Measurements from ENCODE around the gene DDX17.

- TF ChIP-seq POLR2A (IDR thresholded peaks at IDR 0.05) (no peak), CTCF (IDR thresholded peaks at IDR 0.05) (no peak)
Measured at GRCh38 chr22:38487946-38488345, 18.2 kb downstream of the DDX17 start.

Data from heart left ventricle (tissue), 13 donors.